Measurements from ENCODE around the gene LPIN1.

- TF ChIP-seq EZH2phosphoT487 (IDR thresholded peaks at IDR 0.05; ENCODE audit: low read depth), result no peak
- no peak for TF ChIP-seq CTCF (IDR thresholded peaks at IDR 0.05; ENCODE audit: low read depth, low read length)
Observed at GRCh38 chr2:11865805-11866204, 119.4 kb downstream of the LPIN1 start.

All from OCI-LY3 (cell line).